OCI-LY7 (cell line): Measurements from ENCODE around the gene PATJ. TPM values are rescaled to one million over a fixed set of nuclear protein-coding genes. Genes with fewer than 3 reads are reported as not detected.

Experiments
- BruUV-seq: library from RNA; stranded (reverse); fragments of 400-500 nt; replicated peaks from 2 replicates; lab custom pipeline; 2021; lab: Mats Ljungman, UMichigan
- CTCF ChIA-PET: fragments of 300-600 bp; sonication (Branson Sonifier 250); formaldehyde crosslinking; loops from one replicate; lab custom pipeline; 2022; ENCODE audit warnings: antibody characterized with exemption; ENCODE audit not compliant: unreplicated experiment; lab: Charles Lee
- POLR2A ChIA-PET: fragments of 300-600 bp; sonication (Branson Sonifier 250); formaldehyde crosslinking; loops from one replicate; lab custom pipeline; 2022; ENCODE audit warnings: antibody characterized with exemption; lab: Charles Lee
- DNase-seq: peaks from one replicate; pipeline ENCODE4 v3.0.0-alpha.2; 2015; ENCODE audit warnings: low spot score
- H2AFZ ChIP-seq: fragments of 200-600 bp; sonication (generic), shearing (Covaris generic); 2 replicates; pipeline ENCODE4 v1.6.1; 2014; ENCODE audit warnings: mild to moderate bottlenecking, antibody characterized with exemption, low read length, moderate library complexity
- H3K27ac ChIP-seq: fragments of 200-600 bp; sonication (generic); 2 replicates; pipeline ENCODE4 v1.5.1; 2014; ENCODE audit warnings: mixed run types, low read depth, mild to moderate bottlenecking, moderate library complexity, low read length, inconsistent platforms; ENCODE audit not compliant: poor library complexity, severe bottlenecking
- H3K36me3 ChIP-seq: fragments of 200-600 bp; sonication (generic); 2 replicates; pipeline ENCODE4 v1.6.1; 2014; ENCODE audit warnings: mild to moderate bottlenecking, antibody characterized with exemption, low read length, moderate library complexity, mixed read lengths; ENCODE audit not compliant: insufficient read depth
- H3K4me1 ChIP-seq: fragments of 200-600 bp; sonication (generic); 2 replicates; pipeline ENCODE4 v1.5.1; 2014; ENCODE audit warnings: mild to moderate bottlenecking, low read length; ENCODE audit not compliant: insufficient read depth, poor library complexity, severe bottlenecking
- H3K4me2 ChIP-seq: fragments of 200-600 bp; sonication (generic); 2 replicates; pipeline ENCODE4 v1.6.1; 2014; ENCODE audit warnings: mild to moderate bottlenecking, low read length
- H3K4me3 ChIP-seq: fragments of 200-600 bp; sonication (generic); 2 replicates; pipeline ENCODE4 v1.5.1; 2014; ENCODE audit warnings: mild to moderate bottlenecking, low read depth, low read length; ENCODE audit not compliant: poor library complexity, severe bottlenecking
- H3K79me2 ChIP-seq: fragments of 200-600 bp; sonication (generic); 2 replicates; pipeline ENCODE4 v1.6.1; 2016; ENCODE audit warnings: low read depth, mild to moderate bottlenecking, low read length, moderate library complexity, mixed read lengths; ENCODE audit not compliant: insufficient read depth
- H3K9me2 ChIP-seq: fragments of 200-600 bp; sonication (generic); 2 replicates; pipeline ENCODE4 v1.6.1; 2016; ENCODE audit warnings: mild to moderate bottlenecking, low read length, mixed read lengths; ENCODE audit not compliant: insufficient read depth
- H3K9me3 ChIP-seq: fragments of 200-600 bp; sonication (generic); 2 replicates; pipeline ENCODE4 v1.6.1; 2014; ENCODE audit warnings: mild to moderate bottlenecking, mixed run types, low read length, mixed read lengths
- H4K20me1 ChIP-seq: fragments of 200-600 bp; sonication (generic); 2 replicates; pipeline ENCODE4 v1.6.1; 2014; ENCODE audit warnings: mild to moderate bottlenecking, antibody characterized with exemption, low read length, moderate library complexity, mixed read lengths; ENCODE audit not compliant: insufficient read depth
- CTCF ChIP-seq: fragments of 200-600 bp; sonication (generic); conservative IDR thresholded peaks from 2 replicates; pipeline ENCODE4 v1.5.1; 2014; ENCODE audit warnings: mild to moderate bottlenecking, antibody characterized with exemption, low read length, moderate library complexity, mixed read lengths
- EZH2phosphoT487 ChIP-seq: fragments of 200-600 bp; sonication (generic); IDR thresholded peaks from 2 replicates; pipeline ENCODE4 v1.6.1; 2018; ENCODE audit warnings: low read depth, borderline replicate concordance, mild to moderate bottlenecking, mixed run types, antibody characterized with exemption, low read length, moderate library complexity, mixed read lengths
- intact Hi-C: fragments of 100-400 bp; cut with micrococcal nuclease; formaldehyde crosslinking; loops from one replicate; pipeline ENCODE4 v1.10.0; 2022; ENCODE audit not compliant: unreplicated experiment
- total RNA-seq, 2 experiments: library from RNA; depleted of rRNA in 1 of 2; stranded (reverse); fragments of >200 nt in 1 of 2; shearing (Covaris generic) in 1 of 2; gene quantifications; 2 replicates each; pipeline ENCODE4 v1.2.3, GENCODE V29; 2014 to 2022

The PATJ gene
- total RNA-seq, 2 experiments from 2014 or later: 0.95 to 4.0 TPM

- Histone ChIP-seq H3K9me3 (no peaks in the 10 kb centered on the region), H3K4me2 (no peak overlapping the region), H3K9me2 (no peaks in the 10 kb centered on the region), H2AFZ (no peak overlapping the region), H3K36me3 (no peaks in the 10 kb centered on the region), H3K27ac (no peak overlapping the region), H4K20me1 (no peaks in the 10 kb centered on the region), H3K79me2 (no peaks in the 10 kb centered on the region), H3K4me1 (no peaks in the 10 kb centered on the region), H3K4me3 (no peak overlapping the region)
- ChIA-PET POLR2A (interaction anchor here (0.6 to 0.8 kb wide), 2 partner anchors 307 to 347 kb away, joined by 3 read pairs; no protein-coding TSS in a partner anchor), CTCF (no interaction called here)
- intact Hi-C loops: loop anchor here (5.0 to 10.0 kb wide), 5 partner anchors 266 to 1879 kb away; no protein-coding TSS in a partner anchor
- no TSS peak for BruUV-seq
- peak; percentile 8 for DNase-seq
- peak; percentile 60 for TF ChIP-seq CTCF
- TF ChIP-seq EZH2phosphoT487: no peak
Measured at GRCh38 chr1:61853583-61853982, 111.3 kb downstream of the PATJ start.

GRCh38 chr1:61864489-61864888, 122.2 kb downstream of the PATJ start:
- Histone ChIP-seq H3K9me2 (no peaks in the 10 kb centered on the region), H4K20me1 (no peaks in the 10 kb centered on the region), H3K79me2 (no peaks in the 10 kb centered on the region), H3K36me3 (no peaks in the 10 kb centered on the region), H3K4me1 (no peaks in the 10 kb centered on the region), H3K9me3 (no peaks in the 10 kb centered on the region), H2AFZ (no peak overlapping the region), H3K4me3 (no peak overlapping the region), H3K4me2 (no peak overlapping the region), H3K27ac (no peak overlapping the region)
- CTCF ChIA-PET: no interaction called here
- TF ChIP-seq EZH2phosphoT487 (no peak), CTCF (no peak)
- DNase-seq: no peak
- no TSS peak for BruUV-seq
- POLR2A ChIA-PET: no interaction called here
- intact Hi-C loops: no loop called here

GRCh38 chr1:61865646-61866220, 123.5 kb downstream of the PATJ start:
- no TSS peak for BruUV-seq
- DNase-seq: no peak
- Histone ChIP-seq H3K27ac (no peak overlapping the region), H4K20me1 (no peaks in the 10 kb centered on the region), H2AFZ (no peak overlapping the region; the same call in 1 of the 2 replicates), H3K4me3 (no peak overlapping the region), H3K79me2 (no peaks in the 10 kb centered on the region), H3K36me3 (no peaks in the 10 kb centered on the region), H3K9me2 (no peaks in the 10 kb centered on the region), H3K4me1 (no peaks in the 10 kb centered on the region), H3K9me3 (no peaks in the 10 kb centered on the region), H3K4me2 (0 out of 2 replicates have a peak overlapping the region, but pooled peaks have one; percentile 13)
- ChIA-PET POLR2A (no interaction called here), CTCF (no interaction called here)
- TF ChIP-seq CTCF (no peak), EZH2phosphoT487 (no peak)
- intact Hi-C loops: no loop called here
